GM18517 (cell line): ENCODE data around the gene GPC4.
"Not testable (repeated sequence)": the region's sequence is repeated elsewhere in the genome, so short reads cannot be mapped to it uniquely, and the experiment has no call there.

ENCODE experiments used
- ATAC-seq: cut with Tn5 transposase; IDR thresholded peaks from one replicate; pipeline ENCODE4 v1.9.1; 2021; ENCODE audit warnings: mild to moderate bottlenecking, moderate library complexity; ENCODE audit not compliant: unreplicated experiment

GPC4 gene

GRCh38 chrX:133370696-133371275, 44.5 kb downstream of the GPC4 start:
- no peak for ATAC-seq

GRCh38 chrX:133369065-133369464, 46.2 kb downstream of the GPC4 start:
- no peak for ATAC-seq

GRCh38 chrX:133366735-133367134, 48.6 kb downstream of the GPC4 start:
- ATAC-seq, result no peak

- ATAC-seq, result no peak
These were observed 49.2 kb downstream of the GPC4 start for GRCh38 chrX:133365871-133366611.

GRCh38 chrX:133364865-133365264, 50.4 kb downstream of the GPC4 start:
- no peak for ATAC-seq

- no peak for ATAC-seq
These were observed 51.1 kb downstream of the GPC4 start for GRCh38 chrX:133364196-133364595.

- no peak for ATAC-seq
These were observed 52.8 kb downstream of the GPC4 start for GRCh38 chrX:133362538-133362937.

GRCh38 chrX:133359466-133359865, 55.8 kb downstream of the GPC4 start:
- no peak for ATAC-seq

- ATAC-seq, result no peak
These were observed 62.1 kb downstream of the GPC4 start for GRCh38 chrX:133353233-133353632.

- ATAC-seq, result no peak
These were observed 64.5 kb downstream of the GPC4 start for GRCh38 chrX:133350751-133351150.

GRCh38 chrX:133346026-133346425, 69.3 kb downstream of the GPC4 start:
- ATAC-seq, result no peak

- ATAC-seq, result no peak
These were observed 75.7 kb downstream of the GPC4 start for GRCh38 chrX:133339566-133339965.

GRCh38 chrX:133337250-133337649, 78.0 kb downstream of the GPC4 start:
- ATAC-seq, result no peak

- ATAC-seq, result no peak
These were observed 80.3 kb downstream of the GPC4 start for GRCh38 chrX:133335027-133335426.

GRCh38 chrX:133333154-133333750, 82.0 kb downstream of the GPC4 start:
- no peak for ATAC-seq

- no peak for ATAC-seq
These were observed 82.6 kb downstream of the GPC4 start for GRCh38 chrX:133332737-133333136.

- no peak for ATAC-seq
These were observed 84.3 kb downstream of the GPC4 start for GRCh38 chrX:133330956-133331355.

- no peak for ATAC-seq
These were observed 89.9 kb downstream of the GPC4 start for GRCh38 chrX:133325422-133325821.

- ATAC-seq, result no peak
These were observed 91.9 kb downstream of the GPC4 start for GRCh38 chrX:133323431-133323830.

GRCh38 chrX:133322269-133322668, 93.0 kb downstream of the GPC4 start:
- ATAC-seq, result not testable (repeated sequence)

- ATAC-seq, result no peak
These were observed 93.8 kb downstream of the GPC4 start for GRCh38 chrX:133321451-133321850.

- ATAC-seq, result no peak
These were observed 101.0 kb downstream of the GPC4 start for GRCh38 chrX:133314281-133314680.
